Adrenal gland (tissue), 5 donors: ENCODE results near the gene SH3RF2.

ENCODE experiments used
- POLR2A ChIP-seq, 2 donors: fragments of 450-650 bp; IDR thresholded peaks; one replicate each; pipeline ENCODE4 v1.6.1; 2017; ENCODE audit warnings: antibody characterized with exemption in 2 of 2, mild to moderate bottlenecking in 2 of 2, moderate library complexity in 1 of 2
- TF ChIP-seq, protein P1 (sequence below), 6 experiments: fragments of 450-650 bp in 4 of 6; fragments of 200-600 bp in 2 of 6; sonication (generic) in 1 of 6; IDR thresholded peaks; 1 replicate in 5 of 6; 2 replicates in 1 of 6; pipeline versions ENCODE4 v1.5.1 to v1.8.0; 2016 to 2021; ENCODE audit warnings: antibody characterized with exemption in 6 of 6, mild to moderate bottlenecking in 2 of 6, moderate library complexity in 1 of 6
- donor health status: DM: no; HTN: no; CAD: no.

GRCh38 chr5:145999208-145999607 is 62.8 kb downstream of the SH3RF2 start:
- TF ChIP-seq, protein P1, sequence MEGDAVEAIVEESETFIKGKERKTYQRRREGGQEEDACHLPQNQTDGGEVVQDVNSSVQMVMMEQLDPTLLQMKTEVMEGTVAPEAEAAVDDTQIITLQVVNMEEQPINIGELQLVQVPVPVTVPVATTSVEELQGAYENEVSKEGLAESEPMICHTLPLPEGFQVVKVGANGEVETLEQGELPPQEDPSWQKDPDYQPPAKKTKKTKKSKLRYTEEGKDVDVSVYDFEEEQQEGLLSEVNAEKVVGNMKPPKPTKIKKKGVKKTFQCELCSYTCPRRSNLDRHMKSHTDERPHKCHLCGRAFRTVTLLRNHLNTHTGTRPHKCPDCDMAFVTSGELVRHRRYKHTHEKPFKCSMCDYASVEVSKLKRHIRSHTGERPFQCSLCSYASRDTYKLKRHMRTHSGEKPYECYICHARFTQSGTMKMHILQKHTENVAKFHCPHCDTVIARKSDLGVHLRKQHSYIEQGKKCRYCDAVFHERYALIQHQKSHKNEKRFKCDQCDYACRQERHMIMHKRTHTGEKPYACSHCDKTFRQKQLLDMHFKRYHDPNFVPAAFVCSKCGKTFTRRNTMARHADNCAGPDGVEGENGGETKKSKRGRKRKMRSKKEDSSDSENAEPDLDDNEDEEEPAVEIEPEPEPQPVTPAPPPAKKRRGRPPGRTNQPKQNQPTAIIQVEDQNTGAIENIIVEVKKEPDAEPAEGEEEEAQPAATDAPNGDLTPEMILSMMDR (IDR thresholded peaks at IDR 0.05), result no peak
- no peak for TF ChIP-seq POLR2A (IDR thresholded peaks at IDR 0.05)
